OCI-LY7 (cell line): Measurements from ENCODE around the gene S100A4. TPM values are rescaled to one million over a fixed set of nuclear protein-coding genes. Genes with fewer than 3 reads are reported as not detected.

Source experiments
- BruUV-seq: library from RNA; stranded (reverse); fragments of 400-500 nt; replicated peaks from 2 replicates; lab custom pipeline; 2021; lab: Mats Ljungman, UMichigan
- CTCF ChIA-PET: fragments of 300-600 bp; sonication (Branson Sonifier 250); formaldehyde crosslinking; loops from one replicate; lab custom pipeline; 2022; ENCODE audit warnings: antibody characterized with exemption; ENCODE audit not compliant: unreplicated experiment; lab: Charles Lee
- POLR2A ChIA-PET: fragments of 300-600 bp; sonication (Branson Sonifier 250); formaldehyde crosslinking; loops from one replicate; lab custom pipeline; 2022; ENCODE audit warnings: antibody characterized with exemption; lab: Charles Lee
- DNase-seq: peaks from one replicate; pipeline ENCODE4 v3.0.0-alpha.2; 2015; ENCODE audit warnings: low spot score
- H2AFZ ChIP-seq: fragments of 200-600 bp; sonication (generic), shearing (Covaris generic); 2 replicates; pipeline ENCODE4 v1.6.1; 2014; ENCODE audit warnings: mild to moderate bottlenecking, antibody characterized with exemption, low read length, moderate library complexity
- H3K27ac ChIP-seq: fragments of 200-600 bp; sonication (generic); 2 replicates; pipeline ENCODE4 v1.5.1; 2014; ENCODE audit warnings: mixed run types, low read depth, mild to moderate bottlenecking, moderate library complexity, low read length, inconsistent platforms; ENCODE audit not compliant: poor library complexity, severe bottlenecking
- H3K36me3 ChIP-seq: fragments of 200-600 bp; sonication (generic); 2 replicates; pipeline ENCODE4 v1.6.1; 2014; ENCODE audit warnings: mild to moderate bottlenecking, antibody characterized with exemption, low read length, moderate library complexity, mixed read lengths; ENCODE audit not compliant: insufficient read depth
- H3K4me1 ChIP-seq: fragments of 200-600 bp; sonication (generic); 2 replicates; pipeline ENCODE4 v1.5.1; 2014; ENCODE audit warnings: mild to moderate bottlenecking, low read length; ENCODE audit not compliant: insufficient read depth, poor library complexity, severe bottlenecking
- H3K4me2 ChIP-seq: fragments of 200-600 bp; sonication (generic); 2 replicates; pipeline ENCODE4 v1.6.1; 2014; ENCODE audit warnings: mild to moderate bottlenecking, low read length
- H3K4me3 ChIP-seq: fragments of 200-600 bp; sonication (generic); 2 replicates; pipeline ENCODE4 v1.5.1; 2014; ENCODE audit warnings: mild to moderate bottlenecking, low read depth, low read length; ENCODE audit not compliant: poor library complexity, severe bottlenecking
- H3K79me2 ChIP-seq: fragments of 200-600 bp; sonication (generic); 2 replicates; pipeline ENCODE4 v1.6.1; 2016; ENCODE audit warnings: low read depth, mild to moderate bottlenecking, low read length, moderate library complexity, mixed read lengths; ENCODE audit not compliant: insufficient read depth
- H3K9me2 ChIP-seq: fragments of 200-600 bp; sonication (generic); 2 replicates; pipeline ENCODE4 v1.6.1; 2016; ENCODE audit warnings: mild to moderate bottlenecking, low read length, mixed read lengths; ENCODE audit not compliant: insufficient read depth
- H3K9me3 ChIP-seq: fragments of 200-600 bp; sonication (generic); 2 replicates; pipeline ENCODE4 v1.6.1; 2014; ENCODE audit warnings: mild to moderate bottlenecking, mixed run types, low read length, mixed read lengths
- H4K20me1 ChIP-seq: fragments of 200-600 bp; sonication (generic); 2 replicates; pipeline ENCODE4 v1.6.1; 2014; ENCODE audit warnings: mild to moderate bottlenecking, antibody characterized with exemption, low read length, moderate library complexity, mixed read lengths; ENCODE audit not compliant: insufficient read depth
- EZH2phosphoT487 ChIP-seq: fragments of 200-600 bp; sonication (generic); IDR thresholded peaks from 2 replicates; pipeline ENCODE4 v1.6.1; 2018; ENCODE audit warnings: low read depth, borderline replicate concordance, mild to moderate bottlenecking, mixed run types, antibody characterized with exemption, low read length, moderate library complexity, mixed read lengths
- intact Hi-C: fragments of 100-400 bp; cut with micrococcal nuclease; formaldehyde crosslinking; loops from one replicate; pipeline ENCODE4 v1.10.0; 2022; ENCODE audit not compliant: unreplicated experiment
- total RNA-seq, 2 experiments: library from RNA; depleted of rRNA in 1 of 2; stranded (reverse); fragments of >200 nt in 1 of 2; shearing (Covaris generic) in 1 of 2; gene quantifications; 2 replicates each; pipeline ENCODE4 v1.2.3, GENCODE V29; 2014 to 2022
- TF ChIP-seq, protein P1 (sequence below): fragments of 200-600 bp; sonication (generic); conservative IDR thresholded peaks from 2 replicates; pipeline ENCODE4 v1.5.1; 2014; ENCODE audit warnings: mild to moderate bottlenecking, antibody characterized with exemption, low read length, moderate library complexity, mixed read lengths

The S100A4 gene
- total RNA-seq, 2 experiments from 2014 or later: 1.6 to 1.9 TPM

DNA sequence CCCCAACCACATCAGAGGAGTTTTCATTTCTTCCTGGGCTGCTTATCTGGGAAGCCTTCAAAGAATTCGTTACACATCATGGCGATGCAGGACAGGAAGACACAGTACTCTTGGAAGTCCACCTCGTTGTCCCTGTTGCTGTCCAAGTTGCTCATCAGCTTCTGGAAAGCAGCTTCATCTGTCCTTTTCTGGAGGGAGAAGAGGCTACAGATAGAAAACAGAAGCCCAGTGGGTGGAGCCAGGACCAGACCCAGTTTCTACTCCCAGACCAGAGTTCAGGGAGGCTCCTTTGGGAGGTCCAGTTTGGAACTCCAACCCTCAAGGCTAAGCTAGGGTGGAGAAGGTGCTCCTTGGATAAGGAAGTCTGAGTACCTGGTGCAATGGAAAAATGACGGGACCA lies 1.9 kb downstream of the S100A4 start:
- H3K36me3 ChIP-seq: no peaks in the 10 kb centered on the region
- no peak overlapping the region for H3K4me3 ChIP-seq
- no peaks in the 10 kb centered on the region for H4K20me1 ChIP-seq
- intact Hi-C loops: no loop called here
- H2AFZ ChIP-seq: no peak overlapping the region
- POLR2A ChIA-PET: no interaction called here
- no peaks in the 10 kb centered on the region for H3K79me2 ChIP-seq
- no peaks in the 10 kb centered on the region for H3K9me2 ChIP-seq
- H3K9me3 ChIP-seq: no peaks in the 10 kb centered on the region
- no TSS peak for BruUV-seq
- CTCF ChIA-PET: no interaction called here
- no peak overlapping the region for H3K27ac ChIP-seq
- TF ChIP-seq EZH2phosphoT487: no peak
- TF ChIP-seq, protein P1, sequence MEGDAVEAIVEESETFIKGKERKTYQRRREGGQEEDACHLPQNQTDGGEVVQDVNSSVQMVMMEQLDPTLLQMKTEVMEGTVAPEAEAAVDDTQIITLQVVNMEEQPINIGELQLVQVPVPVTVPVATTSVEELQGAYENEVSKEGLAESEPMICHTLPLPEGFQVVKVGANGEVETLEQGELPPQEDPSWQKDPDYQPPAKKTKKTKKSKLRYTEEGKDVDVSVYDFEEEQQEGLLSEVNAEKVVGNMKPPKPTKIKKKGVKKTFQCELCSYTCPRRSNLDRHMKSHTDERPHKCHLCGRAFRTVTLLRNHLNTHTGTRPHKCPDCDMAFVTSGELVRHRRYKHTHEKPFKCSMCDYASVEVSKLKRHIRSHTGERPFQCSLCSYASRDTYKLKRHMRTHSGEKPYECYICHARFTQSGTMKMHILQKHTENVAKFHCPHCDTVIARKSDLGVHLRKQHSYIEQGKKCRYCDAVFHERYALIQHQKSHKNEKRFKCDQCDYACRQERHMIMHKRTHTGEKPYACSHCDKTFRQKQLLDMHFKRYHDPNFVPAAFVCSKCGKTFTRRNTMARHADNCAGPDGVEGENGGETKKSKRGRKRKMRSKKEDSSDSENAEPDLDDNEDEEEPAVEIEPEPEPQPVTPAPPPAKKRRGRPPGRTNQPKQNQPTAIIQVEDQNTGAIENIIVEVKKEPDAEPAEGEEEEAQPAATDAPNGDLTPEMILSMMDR: no peak
- DNase-seq: no peak
- H3K4me2 ChIP-seq: no peak overlapping the region
- peaks cover 16% of the 10 kb centered on the region for H3K4me1 ChIP-seq

DNA sequence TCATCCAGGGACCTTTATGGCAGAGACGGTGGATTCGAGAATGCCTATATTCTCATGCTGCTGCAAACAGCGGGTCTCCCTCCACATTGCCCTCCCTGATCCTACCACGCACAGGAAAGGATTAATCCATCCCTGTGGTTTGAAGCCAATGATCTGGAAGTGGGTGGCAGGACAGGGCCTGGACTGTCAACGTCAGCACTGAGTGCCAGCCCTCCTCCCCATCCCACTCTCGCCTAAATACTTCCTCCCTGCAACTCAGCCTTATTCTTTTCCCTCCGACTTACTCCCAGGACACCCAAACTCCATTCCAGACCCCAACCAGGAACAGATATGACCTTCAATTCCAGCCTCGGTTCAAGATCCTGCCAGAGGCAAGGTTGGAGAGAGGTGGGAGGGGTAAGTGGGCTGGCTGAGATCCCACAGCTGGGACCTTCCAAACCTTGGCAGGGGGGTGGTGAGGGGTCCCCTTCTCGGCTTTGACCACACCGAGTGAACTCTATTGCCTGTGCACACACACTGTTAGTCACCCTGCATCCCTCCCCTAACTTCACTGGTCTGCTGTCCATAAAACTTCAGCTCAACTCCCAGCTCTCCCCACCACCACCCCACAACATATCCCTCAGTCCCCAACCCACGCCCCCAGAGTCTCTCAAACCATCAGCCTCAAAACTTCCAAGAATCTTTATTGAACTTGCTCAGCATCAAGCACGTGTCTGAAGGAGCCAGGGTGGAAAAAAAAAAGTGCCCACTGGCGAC lies 2.5 kb downstream of the S100A4 start:
- intact Hi-C loops: no loop called here
- H3K4me2 ChIP-seq: no peak overlapping the region

More for the DNA sequence above, 2.5 kb downstream of the S100A4 start:
- H3K4me1 ChIP-seq: peaks cover 16% of the 10 kb centered on the region
- H3K27ac ChIP-seq: no peak overlapping the region
- H4K20me1 ChIP-seq: no peaks in the 10 kb centered on the region
- BruUV-seq: no TSS peak
- H3K9me3 ChIP-seq: no peaks in the 10 kb centered on the region
- H3K36me3 ChIP-seq: no peaks in the 10 kb centered on the region
- H2AFZ ChIP-seq: no peak overlapping the region
- H3K4me3 ChIP-seq: no peak overlapping the region
- POLR2A ChIA-PET: no interaction called here
- CTCF ChIA-PET: no interaction called here
- H3K9me2 ChIP-seq: no peaks in the 10 kb centered on the region
- H3K79me2 ChIP-seq: no peaks in the 10 kb centered on the region
- TF ChIP-seq EZH2phosphoT487: no peak
- TF ChIP-seq, protein P1: no peak
- no peak for DNase-seq
